ENCODE results near the gene HS2ST1.

DNA sequence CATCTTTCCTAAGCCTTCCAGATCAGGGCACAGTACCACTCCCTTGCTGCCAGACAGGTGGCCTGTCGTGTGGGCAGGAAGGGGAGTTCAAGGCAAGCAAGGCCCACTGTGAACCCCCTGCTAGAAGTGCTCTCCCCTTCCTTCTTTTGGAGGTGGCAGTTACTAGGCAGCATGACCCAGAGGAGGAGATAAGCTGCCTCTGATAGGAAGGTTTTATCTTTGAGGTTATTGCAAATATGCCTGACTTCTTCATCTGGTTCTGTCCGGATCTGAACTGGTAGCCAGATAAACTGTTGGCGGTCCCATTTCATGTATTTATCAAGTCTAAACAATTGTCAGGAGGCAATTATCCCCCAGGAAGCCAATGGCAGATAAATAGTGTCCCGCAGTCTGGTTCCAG is 216.0 kb downstream of the HS2ST1 start:
- no peak for TF ChIP-seq ZNF24 (tag by site-specific recombination; IDR thresholded peaks at IDR 0.05)
- TF ChIP-seq ZNF777 (tag by site-specific recombination; IDR thresholded peaks at IDR 0.05; ENCODE audit: borderline replicate concordance) = no peak
- TF ChIP-seq ZNF843 (tag by site-specific recombination; IDR thresholded peaks at IDR 0.05) = no peak
- no peak for TF ChIP-seq MZF1 (tag by site-specific recombination; IDR thresholded peaks at IDR 0.05; ENCODE audit: borderline replicate concordance)
